Measurements from ENCODE around the gene DVL3. TPM values are rescaled to one million over a fixed set of nuclear protein-coding genes. Genes with fewer than 3 reads are reported as not detected.

DVL3 gene
- total and polyA plus RNA-seq, 10 of the 15 experiments (the other 5 are each of a cell fraction or from before 2014, with no cell fraction given), result 2.2 to 39.7 (median 14.5) TPM

- Histone ChIP-seq H3K9ac (ENCODE audit: control insufficient read depth, insufficient read depth, low read length) (no peak overlapping the region), H3K27ac (ENCODE audit: control insufficient read depth, insufficient read depth) (no peak overlapping the region), H3K4me3 (no peak overlapping the region), H3K79me2 (ENCODE audit: control insufficient read depth, insufficient read depth, low read length) (no peaks in the 10 kb centered on the region), H2AFZ (ENCODE audit: control insufficient read depth, low read depth, low read length) (no peak overlapping the region), H3K27me3 (replicated peaks in 1 of 2; ENCODE audit: control insufficient read depth in 2 of 2, insufficient read depth in 2 of 2, low read length in 1 of 2) (no peaks in the 10 kb centered on the region), H3K9me3 (replicated peaks; ENCODE audit: control insufficient read depth, insufficient read depth, low read length) (no peaks in the 10 kb centered on the region), H3K4me1 (ENCODE audit: control insufficient read depth, insufficient read depth, low read length) (no peaks in the 10 kb centered on the region), H4K20me1 (ENCODE audit: control insufficient read depth, insufficient read depth) (no peaks in the 10 kb centered on the region), H3K4me2 (ENCODE audit: control insufficient read depth, insufficient read depth) (no peak overlapping the region), H3K36me3 (ENCODE audit: control insufficient read depth in 2 of 2, insufficient read depth in 2 of 2, low read length in 1 of 2) (peaks cover 6 to 17% of the 10 kb centered on the region in 2 experiments; a peak in 3 of 4 replicates)
- intact Hi-C loops (cut with micrococcal nuclease; ENCODE audit: unreplicated experiment) (no loop called here), in situ Hi-C loops (cut with MboI) (no loop called here)
- DNase-seq (ENCODE audit: low read depth, low spot score) (no peak), ATAC-seq (no peak), FAIRE-seq (no peak)
- TF ChIP-seq, protein P1, sequence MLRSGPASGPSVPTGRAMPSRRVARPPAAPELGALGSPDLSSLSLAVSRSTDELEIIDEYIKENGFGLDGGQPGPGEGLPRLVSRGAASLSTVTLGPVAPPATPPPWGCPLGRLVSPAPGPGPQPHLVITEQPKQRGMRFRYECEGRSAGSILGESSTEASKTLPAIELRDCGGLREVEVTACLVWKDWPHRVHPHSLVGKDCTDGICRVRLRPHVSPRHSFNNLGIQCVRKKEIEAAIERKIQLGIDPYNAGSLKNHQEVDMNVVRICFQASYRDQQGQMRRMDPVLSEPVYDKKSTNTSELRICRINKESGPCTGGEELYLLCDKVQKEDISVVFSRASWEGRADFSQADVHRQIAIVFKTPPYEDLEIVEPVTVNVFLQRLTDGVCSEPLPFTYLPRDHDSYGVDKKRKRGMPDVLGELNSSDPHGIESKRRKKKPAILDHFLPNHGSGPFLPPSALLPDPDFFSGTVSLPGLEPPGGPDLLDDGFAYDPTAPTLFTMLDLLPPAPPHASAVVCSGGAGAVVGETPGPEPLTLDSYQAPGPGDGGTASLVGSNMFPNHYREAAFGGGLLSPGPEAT (IDR thresholded peaks at IDR 0.05; ENCODE audit: low read depth), result no peak
- no peak for TF ChIP-seq POLR2AphosphoS5 (IDR thresholded peaks at IDR 0.05; ENCODE audit: low read length)
- no peak for TF ChIP-seq HDGF (IDR thresholded peaks at IDR 0.05)
- TF ChIP-seq TAF1 (IDR thresholded peaks at IDR 0.05; ENCODE audit: borderline replicate concordance, low read depth, low read length), result no peak
- TF ChIP-seq SP1 (IDR thresholded peaks at IDR 0.05; ENCODE audit: low read depth, low read length), result no peak
- CTCF ChIA-PET, result no interaction called here
- SMC1A ChIA-PET (ENCODE audit: uncharacterized antibody, unreplicated experiment), result no interaction called here
- RAD21 ChIA-PET (ENCODE audit: unreplicated experiment), result interaction anchor here (1.5 kb wide), 1 partner anchor 13 kb away, joined by 3 read pairs; no protein-coding TSS in a partner anchor
- 88% methylated on average over 9 of the region's 9 CpGs for WGBS (ENCODE audit: insufficient coverage, insufficient replicate concordance, low lambda C conversion rate, missing lambda C conversion rate)
- POLR2A ChIA-PET, result interaction anchor here (0.5 kb wide), 1 partner anchor 143 kb away, joined by 3 read pairs; no protein-coding TSS in a partner anchor
- no TSS peak for BruUV-seq (replicated peaks)
Observed at GRCh38 chr3:184168363-184169120, 13.4 kb downstream of the DVL3 start.
